ENCODE results near the gene RBP3. TPM values are rescaled to one million over a fixed set of nuclear protein-coding genes. Genes with fewer than 3 reads are reported as not detected.
A peak's percentile ranks its signal among the peaks of the same experiment; 100 is the strongest.

Gene RBP3
- total RNA-seq, 6 experiments from 2014 or later, result not detected

- no peak for TF ChIP-seq CTCF (IDR thresholded peaks at IDR 0.05)
- Mint-ChIP-seq H3K27ac (no peak overlapping the region), H3K36me3 (ENCODE audit: low read depth) (no peaks in the 10 kb centered on the region), H3K4me3 (no peak overlapping the region), H3K9me3 (no peaks in the 10 kb centered on the region), H3K4me1 (ENCODE audit: low read depth) (no peaks in the 10 kb centered on the region), H3K27me3 (ENCODE audit: insufficient read depth) (peaks cover 15% of the 10 kb centered on the region)
- no peak for DNase-seq
These were observed 12.4 kb downstream of the RBP3 start for GRCh38 chr10:47360419-47361040.

DNA sequence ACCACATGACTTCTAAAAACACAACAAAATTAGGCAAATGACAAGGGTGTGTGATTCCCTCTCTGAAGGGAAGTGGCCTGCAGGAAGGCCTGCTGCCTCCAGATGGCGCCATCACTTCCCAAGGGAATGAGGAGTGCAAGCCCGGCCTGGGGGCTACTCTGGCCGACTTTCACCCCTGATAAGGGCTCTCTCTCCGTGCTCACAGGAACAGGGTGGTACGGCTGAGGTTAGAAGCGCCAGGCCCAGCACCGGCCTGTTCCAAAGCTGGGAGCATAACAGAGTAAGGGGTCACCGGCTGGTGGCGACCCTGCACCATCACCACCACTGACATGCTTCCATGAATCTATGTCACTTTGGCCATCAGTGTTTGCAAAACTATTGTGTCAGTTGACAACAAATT, 13.1 kb downstream of the RBP3 start:
- no peaks in the 10 kb centered on the region for H3K36me3 Mint-ChIP-seq (ENCODE audit: low read depth)
- peak; percentile 14 for DNase-seq
- no peak overlapping the region for H3K27ac Mint-ChIP-seq
- no peak overlapping the region for H3K4me3 Mint-ChIP-seq
- H3K27me3 Mint-ChIP-seq (ENCODE audit: insufficient read depth), result peaks cover 21% of the 10 kb centered on the region
- no peaks in the 10 kb centered on the region for H3K9me3 Mint-ChIP-seq
- H3K4me1 Mint-ChIP-seq (ENCODE audit: low read depth), result no peaks in the 10 kb centered on the region
- TF ChIP-seq CTCF (IDR thresholded peaks at IDR 0.05), result peak; percentile 94

GRCh38 chr10:47362199-47362598, 14.0 kb downstream of the RBP3 start:
- no peak for TF ChIP-seq CTCF (IDR thresholded peaks at IDR 0.05)
- Mint-ChIP-seq H3K27ac (no peak overlapping the region), H3K9me3 (no peaks in the 10 kb centered on the region), H3K36me3 (ENCODE audit: low read depth) (no peaks in the 10 kb centered on the region), H3K27me3 (ENCODE audit: insufficient read depth) (peaks cover 30% of the 10 kb centered on the region), H3K4me1 (ENCODE audit: low read depth) (no peaks in the 10 kb centered on the region), H3K4me3 (no peak overlapping the region)
- DNase-seq, result no peak

DNA sequence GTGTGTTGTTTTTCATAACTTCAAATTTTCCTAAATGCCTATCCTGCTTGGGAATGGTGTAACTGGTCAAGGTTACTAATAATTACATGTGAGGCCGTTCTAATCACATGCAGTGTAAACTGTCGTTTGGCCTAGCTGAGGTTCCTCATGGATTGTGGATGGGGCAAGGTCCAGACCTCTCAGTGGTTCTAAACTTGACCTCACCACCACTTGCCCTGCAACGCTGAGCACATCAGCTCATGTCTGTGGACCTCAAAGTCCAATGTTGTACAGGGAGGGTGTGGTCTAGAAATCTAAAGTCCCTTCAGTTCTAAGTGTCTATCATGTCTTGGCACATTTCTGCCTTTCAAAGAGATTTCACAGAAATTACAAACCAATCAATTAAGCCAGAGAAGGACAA, 15.6 kb downstream of the RBP3 start:
- no peak for DNase-seq
- Mint-ChIP-seq H3K36me3 (ENCODE audit: low read depth) (no peaks in the 10 kb centered on the region), H3K4me1 (ENCODE audit: low read depth) (no peaks in the 10 kb centered on the region), H3K4me3 (no peak overlapping the region), H3K9me3 (no peaks in the 10 kb centered on the region), H3K27ac (no peak overlapping the region), H3K27me3 (ENCODE audit: insufficient read depth) (peaks cover 36% of the 10 kb centered on the region)
- no peak for TF ChIP-seq CTCF (IDR thresholded peaks at IDR 0.05)

- DNase-seq, result no peak
- Mint-ChIP-seq H3K27me3 (ENCODE audit: insufficient read depth) (peaks cover 35% of the 10 kb centered on the region), H3K36me3 (ENCODE audit: low read depth) (no peaks in the 10 kb centered on the region), H3K9me3 (no peaks in the 10 kb centered on the region), H3K4me3 (no peak overlapping the region), H3K4me1 (ENCODE audit: low read depth) (no peaks in the 10 kb centered on the region), H3K27ac (no peak overlapping the region)
- no peak for TF ChIP-seq CTCF (IDR thresholded peaks at IDR 0.05)
These were observed 16.2 kb downstream of the RBP3 start for GRCh38 chr10:47364366-47364765.

DNA sequence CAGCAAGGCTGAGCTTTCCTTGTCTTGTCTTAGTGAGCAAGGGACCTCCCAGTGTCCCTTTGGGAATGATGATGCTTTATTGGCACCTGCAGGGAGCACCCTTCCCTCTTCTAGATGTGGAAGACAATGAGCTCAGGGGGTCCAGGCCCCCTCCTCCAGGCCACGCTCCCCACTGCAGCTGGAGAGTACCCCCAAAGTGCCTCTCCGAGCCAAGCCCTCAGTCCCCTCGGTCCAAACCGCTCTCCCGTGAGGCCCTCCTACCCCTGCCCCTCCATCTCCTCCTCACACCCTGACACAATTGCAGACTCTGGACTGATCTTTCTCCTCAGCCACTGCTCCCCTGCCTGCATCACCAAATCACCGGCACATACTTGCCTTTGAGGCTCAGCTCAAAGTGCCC, 16.7 kb downstream of the RBP3 start:
- TF ChIP-seq CTCF (IDR thresholded peaks at IDR 0.05), result no peak
- Mint-ChIP-seq H3K36me3 (ENCODE audit: low read depth) (no peaks in the 10 kb centered on the region), H3K9me3 (no peaks in the 10 kb centered on the region), H3K4me1 (ENCODE audit: low read depth) (no peaks in the 10 kb centered on the region), H3K4me3 (no peak overlapping the region), H3K27ac (no peak overlapping the region), H3K27me3 (ENCODE audit: insufficient read depth) (peaks cover 40% of the 10 kb centered on the region)
- no peak for DNase-seq
